Smooth muscle cell of the umbilical artery (primary cell): ENCODE data around the gene ZER1. TPM values are rescaled to one million over a fixed set of nuclear protein-coding genes. Genes with fewer than 3 reads are reported as not detected.

Experiments
- total RNA-seq: library from RNA; depleted of rRNA; stranded (reverse); fragments of >200 nt; gene quantifications from 2 replicates; pipeline ENCODE4 v1.2.3, GENCODE V29; 2014

Gene ZER1
- total RNA-seq: 20.5 and 37.4 TPM in 2 replicates

DNA sequence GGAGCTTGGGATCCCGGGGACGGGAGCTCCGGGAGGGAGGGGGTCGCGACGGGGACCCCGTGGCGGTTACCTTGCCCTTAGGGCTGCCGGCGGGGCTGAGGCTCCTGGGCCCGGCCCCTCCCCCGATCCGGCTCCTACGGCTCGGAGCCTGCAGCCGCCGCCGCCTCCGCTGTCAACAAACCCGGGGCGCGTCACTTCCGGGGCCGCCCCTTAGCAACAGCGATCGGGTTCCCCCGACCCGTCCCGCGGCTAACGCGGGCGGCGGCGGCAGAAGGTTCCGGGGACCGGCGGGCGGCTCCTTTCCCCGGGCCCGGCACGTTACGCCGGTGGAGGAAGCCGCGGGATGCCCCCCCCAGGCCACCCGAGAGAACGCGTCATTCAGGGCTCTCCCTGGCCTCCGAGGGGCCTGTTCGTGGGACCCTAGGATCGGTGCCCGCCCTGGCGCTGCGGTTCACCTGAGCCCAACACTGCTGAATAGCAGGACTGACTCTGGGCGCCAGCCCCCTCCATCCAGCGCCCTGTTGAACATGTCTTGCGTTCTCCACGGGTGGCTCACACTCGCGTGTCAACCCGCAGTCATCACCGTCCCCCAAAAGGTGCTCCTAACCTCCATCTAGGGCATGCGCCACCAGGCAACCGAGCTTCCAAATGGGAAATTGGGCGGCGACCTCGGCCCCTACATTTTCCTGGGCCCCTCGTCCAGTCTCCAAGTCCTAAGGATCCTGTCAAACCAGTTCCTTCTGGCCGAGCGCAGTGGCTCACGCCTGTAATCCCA is at the start of gene ZER1:
Gene ZER1 (minus strand): TSS at position 183 of the 775 bp plus-strand sequence. CDS start 16,362 bp downstream, outside the sequence.

DNA sequence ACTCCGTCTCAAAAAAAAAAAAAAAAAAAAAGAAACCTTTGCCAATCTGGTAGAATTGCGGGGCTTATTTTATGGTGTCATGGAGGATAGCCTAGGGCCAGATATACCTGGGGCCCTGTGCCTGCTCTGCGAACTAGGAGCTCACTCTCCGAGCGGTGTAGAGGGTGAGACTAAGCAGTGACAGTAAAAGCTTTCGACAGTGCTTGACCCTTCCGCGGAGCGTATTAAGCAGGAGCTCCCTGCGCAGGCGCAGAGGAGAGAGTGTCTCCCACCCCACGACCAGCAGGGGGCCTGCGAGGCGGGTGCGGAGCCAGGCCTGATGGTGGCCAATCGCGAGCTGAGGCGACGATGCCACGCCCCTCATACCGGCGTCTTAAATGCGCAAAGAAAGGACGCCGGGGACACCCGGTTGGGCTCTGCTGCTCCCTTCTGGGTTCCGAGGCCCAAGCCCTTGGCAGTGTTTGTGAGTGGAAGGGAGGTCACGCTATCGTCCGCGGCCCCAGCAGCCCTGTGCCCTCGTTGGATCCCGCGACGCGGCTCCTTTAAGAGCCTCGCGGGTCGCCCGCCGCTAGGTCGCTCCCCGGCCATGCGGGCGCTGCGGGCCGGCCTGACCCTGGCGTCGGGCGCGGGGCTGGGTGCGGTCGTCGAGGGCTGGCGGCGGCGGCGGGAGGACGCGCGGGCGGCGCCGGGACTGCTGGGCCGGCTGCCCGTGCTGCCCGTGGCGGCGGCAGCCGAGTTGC is 46.5 kb upstream of the ZER1 start, which contains the start of gene ENDOG:
Gene ENDOG (plus strand): TSS at position 402 of the 740 bp plus-strand sequence. CDS start 185 bp downstream, at position 587.

DNA sequence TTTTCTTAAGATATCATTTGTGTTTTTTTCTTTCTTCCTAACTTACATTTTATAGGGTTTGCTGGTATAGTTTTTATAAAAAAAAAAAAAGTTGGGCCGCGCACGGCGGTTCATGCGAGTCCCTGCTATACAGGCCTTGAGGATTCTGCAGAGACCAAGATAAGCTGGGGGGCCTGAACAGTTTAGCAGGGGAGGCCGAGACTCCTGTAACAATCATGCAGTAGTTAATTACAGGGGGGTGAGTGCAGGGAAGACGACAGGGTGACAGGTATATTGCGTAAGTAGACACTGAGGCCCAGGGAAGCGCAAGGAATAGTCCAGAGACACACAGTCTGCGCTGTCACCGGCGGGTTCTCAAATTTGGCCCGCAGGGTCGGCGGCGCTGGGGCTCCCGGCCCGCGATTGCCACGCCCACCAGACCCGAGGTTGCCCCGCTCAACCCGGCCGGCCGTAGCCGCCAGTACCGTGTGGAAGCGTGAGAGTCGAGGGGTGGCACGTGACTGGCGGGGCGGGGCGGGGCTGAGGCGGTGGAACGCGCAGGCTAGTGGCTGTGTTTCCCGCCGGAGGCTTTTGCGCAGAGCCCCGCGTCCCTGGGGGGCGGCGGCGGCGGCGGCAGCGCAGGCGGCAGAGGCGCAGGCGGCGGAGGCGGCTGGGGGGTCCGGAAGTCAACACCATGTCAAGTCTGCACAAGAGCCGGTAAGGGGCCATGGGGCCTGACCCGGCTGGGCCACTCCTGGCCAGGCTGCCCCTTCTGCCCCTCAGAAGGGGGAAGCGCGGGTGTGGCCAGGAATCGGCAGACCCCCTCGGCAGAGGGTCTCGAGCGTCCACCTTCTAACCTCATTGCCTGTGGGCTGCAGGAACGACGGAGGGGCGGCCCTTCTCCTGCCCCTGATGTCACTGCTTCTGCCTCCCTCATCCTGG is 15.2 kb upstream of the ZER1 start, which contains the start of gene TBC1D13:
Gene TBC1D13 (plus strand): TSS at position 573 of the 921 bp plus-strand sequence. CDS start 101 bp downstream, at position 674.

DNA sequence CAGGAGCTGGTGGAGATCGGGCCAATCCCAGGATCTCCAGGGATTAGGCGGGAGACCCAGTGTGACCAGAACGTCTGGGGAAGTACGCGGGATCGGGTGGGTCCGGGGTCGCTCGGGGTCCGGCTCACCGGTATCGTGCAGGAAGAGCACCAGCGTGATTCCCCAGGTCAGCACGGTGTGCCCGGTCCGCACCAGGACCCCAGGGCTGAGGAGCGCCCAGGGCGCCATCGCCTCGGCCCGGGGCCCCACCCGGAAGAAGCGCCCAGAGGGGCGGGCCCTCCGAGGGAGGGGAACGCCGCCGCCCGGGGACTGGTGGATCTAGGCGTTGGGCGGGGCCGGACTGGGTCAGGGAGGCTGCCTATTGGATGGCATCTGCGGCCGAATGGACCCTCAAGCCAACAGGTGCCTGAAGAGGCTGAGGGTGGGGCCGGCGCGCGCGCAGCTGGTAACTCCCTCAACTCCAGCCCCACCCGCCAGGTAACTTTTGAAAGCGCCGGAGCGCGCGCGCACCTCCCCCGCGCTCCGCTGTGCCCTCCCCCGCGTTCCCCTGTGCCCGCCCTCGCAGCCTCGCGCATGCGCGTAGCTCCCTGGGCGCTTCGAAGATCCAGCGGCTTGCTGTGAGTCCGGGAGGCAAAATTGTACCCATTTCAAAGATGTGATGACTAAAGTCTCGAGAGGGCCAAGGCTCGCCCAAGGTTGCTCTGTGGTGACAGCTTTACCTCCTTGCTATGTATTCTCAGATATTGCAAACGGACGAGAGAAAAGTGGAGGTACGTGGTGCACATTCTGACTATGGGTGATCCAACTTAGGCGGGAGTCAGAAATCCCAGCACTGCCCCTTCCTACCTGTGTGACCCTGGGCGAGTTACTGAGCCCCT is 47.6 kb downstream of the ZER1 start, which contains the start of gene ZDHHC12:
Gene ZDHHC12 (minus strand): TSS at position 262 of the 878 bp plus-strand sequence. CDS start 34 bp downstream, at position 228.

DNA sequence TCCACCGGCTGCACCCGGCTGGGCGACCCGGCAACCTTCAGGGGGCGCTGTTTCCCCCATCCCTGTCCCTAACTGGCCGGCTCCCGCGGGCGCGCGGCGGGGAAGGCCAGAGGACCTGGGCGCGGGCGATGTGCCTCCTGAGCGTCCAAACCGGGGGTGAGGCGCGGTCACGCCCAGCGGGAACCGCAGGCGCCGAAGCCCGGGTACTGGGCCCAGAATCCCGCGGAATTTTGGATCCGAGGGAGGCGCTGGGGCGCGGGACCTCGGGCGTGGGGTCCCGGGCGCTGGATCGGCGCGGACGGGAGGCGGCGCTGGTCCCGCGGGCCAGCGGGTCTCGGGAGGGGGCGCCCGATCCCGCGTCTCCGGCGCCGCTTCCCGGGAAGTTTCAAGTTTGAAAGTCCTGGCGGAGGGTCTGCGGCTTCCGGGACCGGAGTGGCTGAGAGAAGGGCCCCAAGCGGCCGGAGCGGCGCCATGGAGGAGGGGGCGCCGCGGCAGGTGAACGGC is 69.2 kb downstream of the ZER1 start, which contains the start of gene PKN3:
Gene PKN3 (plus strand): TSS at position 59 of the 504 bp plus-strand sequence. CDS start 413 bp downstream, at position 472.

DNA sequence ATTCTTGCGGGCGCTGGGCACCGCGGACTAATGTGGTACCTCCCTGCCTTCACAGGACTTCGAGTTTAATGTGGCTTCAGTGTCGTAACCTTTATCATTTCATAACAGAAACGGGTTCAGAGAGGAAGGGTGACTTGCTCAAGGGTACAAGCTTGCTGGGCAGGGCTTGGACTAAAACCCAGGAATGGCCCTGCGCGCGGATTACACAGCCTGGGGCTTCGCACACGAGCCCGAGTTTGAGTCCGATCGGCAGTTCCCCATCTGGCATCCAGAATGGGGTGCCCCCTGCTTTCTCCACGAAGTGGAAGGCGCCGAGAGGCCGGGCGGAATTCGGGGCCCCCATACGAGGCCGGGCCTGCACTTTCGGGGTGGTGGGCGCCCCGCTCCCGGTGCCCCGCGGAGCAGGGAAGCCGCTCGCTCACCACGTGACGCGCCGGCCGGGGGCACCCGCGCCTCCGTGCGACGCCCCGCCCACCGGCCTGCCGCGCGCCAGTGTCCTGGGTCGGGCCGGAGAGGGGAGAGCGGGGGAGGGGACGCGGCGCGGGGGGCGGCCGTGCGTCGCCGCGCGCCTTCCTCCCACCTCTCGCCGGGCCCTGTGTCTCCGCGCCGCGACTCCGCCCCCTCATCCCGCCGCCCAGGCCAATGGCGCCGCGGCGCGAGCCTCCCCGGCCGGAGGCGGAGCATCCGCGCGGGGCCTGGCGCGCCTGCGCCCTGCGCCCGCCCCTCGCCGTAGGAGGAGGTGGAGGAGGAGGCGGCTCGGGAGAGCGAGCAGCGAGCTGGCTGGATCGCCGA is 83.0 kb downstream of the ZER1 start, which contains the start of gene SET:
Gene SET (plus strand): TSS at position 722 of the 792 bp plus-strand sequence. CDS start 361 bp downstream, outside the sequence.

Other genes starting within 250 kb of the ZER1 start
- gene SPTAN1, start 219.3 kb downstream of the ZER1 start, total RNA-seq: 280 and 352 TPM in 2 replicates
- gene DYNC2I2, start 115.1 kb downstream of the ZER1 start, total RNA-seq: 25.2 and 32.6 TPM in 2 replicates
- gene SET, start 82.7 kb downstream of the ZER1 start, total RNA-seq: 381 and 459 TPM in 2 replicates
- gene PKN3, start 69.4 kb downstream of the ZER1 start, total RNA-seq: 0.89 and 1.7 TPM in 2 replicates
- 23.5 and 41.2 TPM in 2 replicates for gene ZDHHC12, start 47.8 kb downstream of the ZER1 start, total RNA-seq
- gene TBC1D13, start 15.3 kb upstream of the ZER1 start, total RNA-seq: 10.1 and 12.5 TPM in 2 replicates
- 11.6 and 14.0 TPM in 2 replicates for gene ENDOG, start 46.6 kb upstream of the ZER1 start, total RNA-seq
- 16.0 and 28.7 TPM in 2 replicates for gene SPOUT1, start 57.9 kb upstream of the ZER1 start, total RNA-seq
- 6.5 and 13.7 TPM in 2 replicates for gene KYAT1, start 110.0 kb upstream of the ZER1 start, total RNA-seq
- 29.4 and 62.0 TPM in 2 replicates for gene LRRC8A, start 110.2 kb upstream of the ZER1 start, total RNA-seq
- 2.1 and 3.4 TPM in 2 replicates for gene PHYHD1, start 149.1 kb upstream of the ZER1 start, total RNA-seq
- 24.0 and 36.2 TPM in 2 replicates for gene DOLK, start 175.7 kb upstream of the ZER1 start, total RNA-seq
- gene NUP188, start 175.8 kb upstream of the ZER1 start, total RNA-seq: 43.7 and 88.7 TPM in 2 replicates